HG03469 (cell line): ENCODE measurements around the gene CLMP.
"Not testable (repeated sequence)": the region's sequence is repeated elsewhere in the genome, so short reads cannot be mapped to it uniquely, and the experiment has no call there.

Experiments
- ATAC-seq: cut with Tn5 transposase; IDR thresholded peaks from one replicate; pipeline ENCODE4 v1.9.1; 2021; ENCODE audit warnings: mild to moderate bottlenecking, moderate library complexity, moderate number of reproducible peaks; ENCODE audit not compliant: unreplicated experiment

CLMP gene

DNA sequence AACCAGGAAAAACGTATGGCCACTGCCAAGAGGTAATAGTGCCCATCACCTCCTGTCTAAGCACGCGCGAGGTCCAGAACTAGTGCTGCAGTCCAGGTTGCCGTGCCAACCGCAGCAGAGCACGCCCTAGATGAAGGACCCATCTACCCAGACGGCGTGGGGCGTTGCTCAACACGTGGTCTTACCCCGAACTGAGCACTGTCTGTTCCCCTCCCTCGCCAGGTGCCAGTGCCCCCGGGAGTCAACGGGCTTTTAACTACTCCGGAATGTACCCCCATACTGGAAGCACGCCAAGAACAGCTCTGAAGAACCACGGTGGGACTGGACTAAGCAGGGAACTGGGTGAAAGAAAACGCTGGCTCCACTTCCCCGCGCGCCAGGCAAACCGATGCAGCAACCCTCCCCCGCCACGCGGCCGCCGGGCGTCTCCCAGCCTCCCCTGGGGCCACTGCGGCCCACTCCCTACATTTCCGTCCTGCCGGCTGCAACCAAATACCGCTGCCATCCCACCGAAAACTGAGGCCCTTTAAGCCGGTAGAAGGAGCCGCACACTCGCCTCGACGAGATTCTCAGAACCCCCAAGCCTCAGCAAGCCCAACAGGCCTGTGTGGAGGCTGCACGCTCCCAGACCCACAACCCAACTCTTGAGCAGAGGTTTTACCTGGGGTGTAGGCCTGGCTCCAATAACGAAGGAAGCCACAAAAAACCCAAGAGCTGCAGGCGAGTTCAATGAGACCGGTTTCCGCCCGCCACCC is 133.5 kb downstream of the CLMP start, which contains the start of gene HSPA8:
Gene HSPA8, minus strand, starts transcription at position 734 of the 755 bp plus-strand sequence. CDS start 812 bp downstream, outside the sequence.
- ATAC-seq = no peak

DNA sequence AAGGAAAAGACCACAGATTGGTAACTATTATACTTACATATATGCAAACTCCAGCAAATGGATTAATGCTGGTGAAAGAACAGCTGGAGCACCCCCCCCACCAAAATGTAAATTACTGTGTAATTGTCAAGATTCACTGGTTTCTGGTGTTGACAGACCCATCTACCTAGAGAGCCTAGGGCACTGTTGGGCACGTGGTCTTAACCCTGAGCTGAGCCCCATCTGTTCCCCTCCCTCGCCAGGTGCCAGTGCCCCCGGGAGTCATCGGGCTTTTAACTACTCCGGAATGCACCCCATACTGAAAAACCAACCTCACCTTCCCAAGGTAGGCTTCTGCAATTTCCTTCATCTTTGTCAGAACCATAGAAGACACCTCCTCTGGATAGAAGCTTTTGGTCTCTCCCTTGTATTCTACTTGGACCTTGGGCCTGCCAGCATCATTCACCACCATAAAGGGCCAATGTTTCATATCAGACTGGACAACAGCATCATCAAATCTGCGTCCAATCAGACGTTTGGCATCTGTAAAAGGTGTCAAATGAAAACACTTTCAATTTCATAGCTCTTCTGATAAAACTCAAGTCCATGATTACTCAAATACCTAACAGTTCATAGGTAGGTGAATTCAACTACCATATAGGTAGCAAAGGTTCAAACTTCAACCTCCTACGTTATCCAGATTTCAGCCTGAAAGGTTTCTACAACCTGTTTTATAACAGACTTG is 134.6 kb downstream of the CLMP start:
- no peak for ATAC-seq

- ATAC-seq = not testable (repeated sequence)
Measured at GRCh38 chr11:123059041-123059920, 135.8 kb downstream of the CLMP start.

DNA sequence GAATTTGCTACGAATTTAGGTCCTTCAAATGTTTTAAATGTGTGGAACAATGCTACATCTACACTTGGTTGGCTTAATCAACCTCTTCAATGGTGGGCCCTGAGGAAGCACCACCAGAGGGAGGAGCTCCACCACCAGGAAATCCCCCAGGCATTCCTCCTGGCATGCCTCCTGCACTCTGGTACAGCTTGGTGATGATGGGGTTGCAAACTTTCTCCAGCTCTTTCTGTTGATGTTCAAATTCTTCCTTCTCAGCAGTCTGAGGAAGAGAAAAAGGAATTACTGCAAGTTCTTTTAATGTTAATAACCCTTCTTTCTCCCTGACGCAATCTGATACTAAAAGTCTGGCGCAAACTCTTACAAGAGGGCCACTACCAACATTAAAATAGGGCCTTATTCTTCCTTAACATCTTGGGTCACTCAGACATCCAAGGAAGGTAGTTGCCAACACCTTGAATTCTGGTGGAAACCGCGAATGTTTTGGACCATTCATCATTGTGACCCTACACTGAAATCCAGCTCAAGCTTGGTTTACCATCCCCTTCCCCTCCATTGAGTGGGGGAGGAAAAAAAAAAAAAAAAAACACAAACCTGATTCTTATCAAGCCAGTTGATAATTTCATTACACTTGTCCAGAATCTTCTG is 137.3 kb downstream of the CLMP start:
- ATAC-seq = no peak

DNA sequence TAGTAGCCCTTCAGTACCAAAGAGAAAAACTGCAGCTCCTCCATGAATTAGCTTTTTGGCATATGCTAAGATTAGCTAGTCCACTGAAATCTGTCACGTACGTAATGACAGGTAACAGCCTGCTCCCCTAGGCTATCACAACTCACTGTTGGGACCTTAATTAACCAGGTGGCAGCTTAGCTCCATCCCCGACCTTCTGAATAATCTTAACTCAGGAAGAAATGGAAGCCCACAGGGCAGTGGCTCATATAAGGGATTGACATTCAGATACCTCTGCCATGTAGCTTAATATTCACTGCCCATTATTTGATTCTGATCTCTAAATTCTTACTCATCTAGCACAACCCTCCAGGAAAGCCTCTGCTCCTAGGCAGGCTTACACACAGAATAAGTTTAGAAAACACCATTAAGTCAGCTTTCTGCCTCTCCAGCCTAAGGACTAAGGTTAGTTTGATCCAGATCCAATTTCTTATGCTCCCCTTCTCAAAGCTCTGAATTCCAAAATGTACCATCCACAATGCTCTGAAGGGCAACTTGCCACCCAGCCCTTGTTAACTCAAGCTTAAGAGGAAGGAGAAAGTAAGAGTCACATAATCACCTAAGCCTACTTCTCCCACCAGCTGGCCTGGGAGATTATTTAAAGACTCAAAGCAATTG is 138.1 kb downstream of the CLMP start:
- ATAC-seq = no peak

DNA sequence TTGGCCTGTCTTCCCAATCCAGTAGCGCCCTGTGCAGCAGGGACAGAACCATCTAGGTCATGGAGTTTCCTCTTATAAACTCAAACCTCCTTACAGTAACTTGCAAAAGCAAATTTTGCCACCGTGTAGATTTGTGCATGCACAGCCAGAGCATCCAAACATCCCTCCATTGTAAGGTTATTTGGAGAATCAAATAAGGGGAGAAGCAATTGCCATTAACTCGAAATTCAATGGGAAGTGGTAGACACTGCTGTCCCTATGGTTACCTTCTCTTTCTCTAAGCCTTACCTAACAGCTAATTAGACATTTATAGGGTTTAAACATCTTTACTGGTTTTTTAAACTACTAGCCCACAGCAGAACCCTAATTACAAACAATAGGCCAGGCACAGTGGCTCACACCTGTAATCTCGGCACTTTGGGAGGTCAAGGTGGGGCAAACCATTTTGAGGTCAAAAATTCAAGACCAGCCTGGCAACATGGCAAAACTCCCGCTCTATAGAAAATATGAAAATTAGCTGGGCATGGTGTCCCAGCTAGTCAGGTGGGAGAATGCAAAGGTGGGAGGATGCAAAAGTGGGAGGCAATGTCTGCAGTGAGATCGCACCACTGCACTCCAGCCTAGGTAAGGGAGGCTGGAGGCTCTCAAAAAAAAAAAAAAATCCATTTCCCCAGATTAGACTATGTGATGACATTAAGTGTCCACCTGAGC is 139.7 kb downstream of the CLMP start:
- no peak for ATAC-seq

- peak; percentile 56 for ATAC-seq
Measured at GRCh38 chr11:123054301-123055065, 140.6 kb downstream of the CLMP start.

DNA sequence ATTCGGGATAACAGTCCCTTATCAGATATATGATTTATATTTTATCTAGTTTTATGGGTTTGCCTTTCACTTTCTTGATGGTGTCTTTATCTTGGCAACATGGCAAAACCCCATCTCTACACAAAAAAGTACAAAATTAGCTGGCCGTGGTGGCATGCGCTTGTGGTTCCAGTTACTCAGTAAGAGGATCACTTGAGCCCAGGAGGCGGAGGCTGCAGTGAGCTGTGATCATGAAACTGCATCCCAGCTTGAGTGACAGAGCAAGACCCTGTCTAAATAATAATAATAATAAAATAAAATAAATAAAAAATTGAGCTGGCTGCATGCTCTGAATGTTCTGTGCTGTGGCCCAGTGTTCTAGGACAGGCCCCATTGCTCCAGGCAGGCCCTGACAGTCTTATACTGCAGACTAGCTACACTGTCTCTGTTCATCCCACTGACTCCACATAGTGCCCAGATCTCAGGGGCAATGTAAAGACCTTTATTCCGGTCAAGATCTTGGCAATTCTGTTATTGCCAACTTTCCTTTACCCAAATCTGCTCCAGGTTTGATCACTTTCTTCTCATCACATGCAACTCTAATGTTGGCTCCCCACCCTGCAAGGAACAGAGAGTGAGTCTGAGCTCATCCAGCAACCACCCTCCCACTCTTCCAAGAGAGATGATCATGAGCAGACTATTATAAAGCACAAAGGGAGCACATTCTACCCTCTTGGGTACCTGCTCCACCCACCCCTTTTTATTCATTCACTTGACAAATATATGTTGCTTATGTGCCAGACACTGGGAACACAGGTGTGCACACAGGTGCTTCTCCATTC is 141.9 kb downstream of the CLMP start:
- no peak for ATAC-seq

DNA sequence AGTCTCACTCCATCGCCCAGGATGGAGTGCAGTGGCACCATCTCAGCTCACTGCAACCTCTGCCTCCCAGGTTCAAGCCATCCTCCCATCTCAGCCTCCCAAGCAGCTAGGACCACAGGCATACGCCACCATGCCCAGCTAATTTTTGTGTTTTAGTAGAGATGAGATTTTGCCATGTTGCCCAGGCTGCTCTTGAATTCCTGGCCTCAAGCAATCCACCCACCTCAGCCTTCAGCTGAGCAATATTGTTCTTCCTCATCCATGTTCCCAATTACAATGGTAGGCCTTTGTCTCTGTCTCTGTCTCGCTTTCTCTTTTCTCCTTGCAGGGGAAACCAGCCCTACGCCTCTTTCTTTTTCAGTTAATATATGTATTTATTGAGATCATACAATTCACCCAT is 143.4 kb downstream of the CLMP start:
- ATAC-seq = no peak

GRCh38 chr11:123051146-123051545 is 143.9 kb downstream of the CLMP start:
- no peak for ATAC-seq

- no peak for ATAC-seq
Measured at GRCh38 chr11:123047947-123048293, 147.1 kb downstream of the CLMP start.

DNA sequence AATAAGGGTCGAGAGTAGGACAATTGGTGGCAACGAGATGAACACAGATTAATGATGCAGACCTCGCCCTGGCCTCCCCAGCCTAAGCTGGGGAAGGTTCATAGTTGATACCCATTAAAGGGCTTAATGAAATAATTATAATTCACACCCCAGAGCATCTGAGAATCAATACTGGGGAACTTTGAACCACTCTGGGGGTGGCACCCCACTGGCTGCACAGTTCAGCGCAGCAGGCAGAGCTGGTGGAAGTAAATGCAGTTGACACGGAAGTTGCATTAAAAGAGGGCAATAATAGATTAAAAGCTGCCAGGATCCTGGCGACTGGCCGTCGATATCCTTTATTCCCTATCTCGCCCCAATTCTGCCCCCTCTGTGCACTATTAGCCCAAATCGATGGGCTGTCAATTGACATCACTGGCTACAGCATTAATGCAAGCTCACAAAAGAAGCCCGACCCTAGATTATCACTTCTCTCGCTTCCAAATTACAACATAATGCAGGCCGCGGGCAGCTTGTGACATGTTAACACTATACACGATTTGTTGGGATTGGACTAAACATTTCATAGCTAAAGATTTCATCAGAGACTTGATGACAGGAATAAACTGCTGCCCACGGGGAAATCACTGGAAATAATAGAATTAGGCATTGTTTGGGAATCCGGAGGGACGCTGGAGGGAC is 147.6 kb downstream of the CLMP start:
- no peak for ATAC-seq

DNA sequence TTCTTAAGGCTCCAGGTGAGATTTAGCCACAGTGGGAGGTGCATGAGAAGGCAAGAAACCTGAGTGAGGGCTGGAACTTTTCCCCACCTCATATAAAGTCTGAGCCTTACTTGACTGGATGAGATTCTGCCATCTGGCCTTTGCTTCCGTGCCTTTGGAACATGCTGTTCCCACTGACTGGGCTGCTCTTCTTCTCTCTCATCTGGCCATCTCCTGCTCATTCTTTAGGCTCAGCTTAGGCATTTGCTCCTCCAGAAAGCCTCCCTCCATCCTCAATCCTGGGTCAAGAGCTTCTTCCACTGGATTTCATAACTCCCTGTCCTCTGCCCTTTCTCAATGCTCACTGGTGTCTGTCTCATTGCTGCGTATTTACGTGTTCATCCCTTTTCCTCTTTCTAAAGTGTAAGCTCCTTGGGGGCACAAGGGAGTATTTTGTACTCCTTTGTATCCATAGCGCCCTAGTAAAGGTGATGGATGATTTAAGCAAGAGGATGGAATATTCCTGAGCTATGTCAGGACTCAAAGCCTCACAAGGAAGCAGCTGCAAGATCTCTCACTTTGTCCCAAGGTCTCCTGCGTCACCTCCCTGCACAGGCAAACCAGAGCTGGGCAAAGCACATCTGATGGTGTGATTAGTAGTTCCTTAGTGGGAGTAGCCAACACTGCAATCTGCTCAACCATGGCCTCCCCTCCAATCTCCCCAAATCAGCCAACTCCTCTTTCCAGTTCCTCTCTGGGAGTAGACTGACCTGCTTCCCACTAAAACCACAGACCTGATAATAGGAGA is 148.4 kb downstream of the CLMP start:
- no peak for ATAC-seq

- ATAC-seq = no peak
Measured at GRCh38 chr11:123045101-123045500, 149.9 kb downstream of the CLMP start.

DNA sequence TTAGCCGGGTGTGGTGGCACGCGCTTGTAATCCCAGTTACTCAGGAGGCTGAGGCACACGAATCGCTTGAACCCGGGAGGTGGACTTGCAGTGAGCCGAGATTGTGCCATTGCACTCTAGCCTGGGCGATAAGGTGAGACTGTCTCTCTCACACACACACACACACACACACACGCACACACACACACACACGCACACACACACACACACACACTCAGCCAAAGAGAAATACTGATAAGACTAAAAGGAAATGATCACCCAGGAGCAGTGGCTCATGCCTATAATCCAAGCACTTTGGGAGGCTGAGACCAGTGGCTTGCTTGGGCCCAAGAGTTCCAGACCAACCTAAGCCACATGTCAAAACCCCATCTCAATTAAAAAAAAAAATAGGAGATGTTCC is 153.9 kb downstream of the CLMP start:
- no peak for ATAC-seq

- no peak for ATAC-seq
Measured at GRCh38 chr11:123040111-123040432, 155.0 kb downstream of the CLMP start.

- no peak for ATAC-seq
Measured at GRCh38 chr11:123035831-123036230, 159.2 kb downstream of the CLMP start.
